ENCODE results near the gene BIRC3. TPM values are rescaled to one million over a fixed set of nuclear protein-coding genes. Genes with fewer than 3 reads are reported as not detected.

BIRC3 gene
- total and polyA plus RNA-seq, 2 of the 8 experiments (the other 6 are each of a cell fraction or from before 2014, with no cell fraction given) = 0.08 to 0.20 TPM

GRCh38 chr11:102331341-102331740 is 14.1 kb downstream of the BIRC3 start (continued):
- no peak for TF ChIP-seq ATF2 (IDR thresholded peaks at IDR 0.05; ENCODE audit: low read length)
- TF ChIP-seq KDM4A (IDR thresholded peaks at IDR 0.05; ENCODE audit: low read depth, low read length, severe bottlenecking) = no peak
- TF ChIP-seq GABPA (IDR thresholded peaks at IDR 0.05; ENCODE audit: borderline replicate concordance, insufficient read depth, low read length) = no peak
- no peak for TF ChIP-seq SP4 (IDR thresholded peaks at IDR 0.05; ENCODE audit: low read length)
